Activated CD4-positive, alpha-beta T cell treated with anti-CD3 and anti-CD28 coated beads, Interleukin-2, amount 50 U/mL, for 1 hour (primary cell): ENCODE results near the gene PNISR.

ENCODE experiments used
- DNase-seq: peaks from one replicate; pipeline ENCODE4 v3.0.0-alpha.2; 2020

Gene PNISR

DNA sequence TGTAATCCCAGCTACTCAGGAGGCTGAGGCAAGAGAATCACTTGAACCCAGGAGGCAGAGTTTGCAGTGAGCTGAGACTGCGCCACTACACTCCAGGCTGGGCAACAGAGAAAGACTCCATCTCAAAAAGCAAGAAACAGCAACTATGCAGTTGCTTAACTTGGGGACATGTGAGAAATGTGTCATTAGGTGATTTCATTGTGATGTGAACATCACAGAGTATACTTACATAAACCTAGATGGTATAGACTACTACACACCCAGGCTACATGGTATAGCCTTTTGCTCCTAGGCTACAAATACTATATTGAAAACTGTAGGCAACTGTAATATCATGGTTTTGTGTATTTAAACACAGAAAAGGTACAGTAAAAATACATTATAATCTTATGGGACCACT is 27.8 kb downstream of the PNISR start:
- no peak for DNase-seq

DNA sequence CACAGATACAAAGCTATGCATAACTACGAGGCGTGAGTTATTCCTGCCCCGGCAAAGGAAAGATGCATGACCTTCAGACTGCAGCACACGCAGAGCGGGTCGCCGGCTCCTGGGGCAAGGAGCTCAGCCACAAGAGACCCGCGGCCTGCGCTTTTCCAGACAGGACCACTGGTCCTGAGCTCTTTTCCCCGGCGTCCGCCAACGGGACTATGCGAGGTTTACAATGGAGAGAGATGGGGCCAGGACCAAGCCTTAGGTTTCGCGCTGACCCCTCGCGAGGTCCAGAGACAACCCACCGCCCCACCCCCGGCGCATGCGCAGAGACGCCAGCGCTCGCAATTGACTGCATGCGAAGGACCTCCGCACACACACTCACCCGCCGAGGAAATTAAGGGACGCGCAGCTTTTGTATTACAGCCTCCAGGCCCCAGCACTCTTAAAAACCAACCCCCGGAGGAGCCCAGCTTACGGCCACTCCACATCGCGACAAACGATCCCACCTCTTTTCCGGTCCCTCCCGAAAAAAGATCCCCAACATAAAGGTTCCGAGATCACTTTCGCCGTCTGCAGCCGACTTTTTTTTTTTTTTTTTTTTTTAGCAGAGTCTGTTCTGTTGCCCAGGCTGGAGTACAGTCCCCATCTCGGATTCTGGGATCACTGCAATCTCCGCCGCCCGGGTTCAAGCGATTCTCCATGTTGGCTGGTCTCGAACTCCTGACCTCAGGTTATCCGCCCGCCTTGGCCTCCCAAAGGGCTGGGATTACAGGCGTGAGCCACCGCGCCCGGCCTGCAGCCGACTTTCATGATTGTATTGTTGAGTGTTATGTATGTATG is 31.2 kb downstream of the PNISR start, which contains the start of gene COQ3:
Gene COQ3 (minus strand): TSS at position 498 of the 834 bp plus-strand sequence. CDS start 16 bp downstream, at position 482.
- peak; percentile 54 for DNase-seq

DNA sequence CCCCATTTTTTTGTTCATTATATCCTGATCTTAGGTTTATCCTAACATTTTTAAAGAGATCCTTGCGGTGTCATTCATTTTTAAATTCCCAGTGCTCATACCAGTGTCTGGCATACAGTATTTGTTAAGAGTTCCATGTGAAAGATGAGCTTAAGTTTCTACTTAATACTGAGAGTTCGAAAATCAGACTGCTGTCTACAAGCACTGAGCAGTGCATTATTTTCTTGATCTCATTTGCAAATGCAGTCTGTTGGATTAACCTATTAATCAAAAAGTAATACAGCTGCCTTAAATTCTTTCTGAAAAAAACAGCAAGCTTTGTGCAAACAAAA is 31.8 kb downstream of the PNISR start:
- DNase-seq = no peak

DNA sequence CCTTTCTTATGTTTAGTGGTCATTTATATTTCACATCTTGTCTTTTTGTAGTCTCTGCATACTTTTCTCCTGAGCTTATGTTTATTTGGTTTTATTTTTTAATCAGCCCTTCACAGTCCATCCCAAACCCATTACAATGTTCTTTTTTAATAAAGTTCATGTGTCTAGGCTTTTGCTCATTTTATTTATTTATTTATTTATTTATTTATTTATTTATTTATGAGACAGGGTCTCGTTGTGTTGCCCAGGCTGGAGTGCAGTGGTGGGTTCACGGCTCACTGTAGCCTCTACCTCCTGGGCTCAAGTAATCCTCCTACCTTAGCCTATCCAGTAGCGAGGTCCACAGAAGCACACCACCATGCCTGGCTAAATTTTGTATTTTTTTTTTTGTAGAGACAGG is 34.2 kb downstream of the PNISR start:
- no peak for DNase-seq

DNA sequence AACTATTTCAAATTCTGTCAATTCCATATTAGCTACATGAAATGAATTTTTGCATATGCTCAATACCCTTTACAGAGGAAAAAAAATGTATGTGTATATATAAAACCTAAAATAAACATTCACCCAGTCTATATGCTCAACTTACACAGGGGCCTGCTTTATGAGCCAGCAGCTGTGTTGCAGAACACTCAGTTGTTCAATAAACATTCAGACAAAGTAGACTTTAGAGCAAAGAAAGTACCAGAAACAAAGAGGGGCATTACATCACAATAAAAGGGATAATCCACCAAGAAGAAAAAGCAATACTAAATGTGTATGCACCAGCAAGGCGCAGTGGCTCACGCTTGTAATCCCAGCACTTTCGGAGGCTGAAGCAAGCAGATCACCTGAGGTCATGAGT is 40.6 kb downstream of the PNISR start:
- no peak for DNase-seq

DNA sequence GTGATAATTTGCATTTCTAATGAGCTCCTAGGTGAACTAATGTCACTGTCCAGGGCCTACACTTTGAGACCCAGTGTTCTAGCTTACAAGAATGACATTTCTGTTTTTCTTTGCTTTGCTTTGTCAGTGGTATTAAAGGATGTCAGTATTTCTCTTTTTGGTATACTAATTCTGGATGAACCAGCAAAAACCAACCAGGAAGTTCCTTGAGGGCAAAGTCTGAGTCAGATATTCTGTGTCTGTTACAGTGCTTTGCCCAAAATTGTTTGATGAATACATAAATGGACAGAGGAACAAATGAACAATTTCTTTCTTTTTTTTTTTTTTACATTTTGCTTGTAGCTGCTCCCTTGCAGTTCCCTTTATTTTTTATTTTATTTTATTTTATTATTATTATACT is 46.5 kb downstream of the PNISR start:
- no peak for DNase-seq

DNA sequence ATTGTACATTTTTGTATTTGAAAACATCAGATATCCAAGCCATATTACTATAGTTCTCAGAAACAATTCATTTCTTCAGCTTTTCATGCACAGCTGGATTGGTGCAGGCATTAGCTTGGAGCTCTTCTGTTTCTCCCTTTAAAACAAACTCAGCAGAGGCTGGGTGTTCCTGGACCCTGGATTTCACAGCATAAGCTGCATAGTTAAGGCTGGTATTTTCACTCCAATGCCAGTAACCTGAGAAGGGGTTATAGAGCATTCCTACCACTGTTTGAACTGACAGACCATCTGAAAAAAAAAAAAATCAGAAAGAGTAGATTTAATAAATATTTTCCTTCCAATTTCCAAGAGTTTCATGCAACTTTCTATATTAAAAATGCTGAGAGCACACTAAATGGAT is 55.6 kb downstream of the PNISR start:
- no peak for DNase-seq

DNA sequence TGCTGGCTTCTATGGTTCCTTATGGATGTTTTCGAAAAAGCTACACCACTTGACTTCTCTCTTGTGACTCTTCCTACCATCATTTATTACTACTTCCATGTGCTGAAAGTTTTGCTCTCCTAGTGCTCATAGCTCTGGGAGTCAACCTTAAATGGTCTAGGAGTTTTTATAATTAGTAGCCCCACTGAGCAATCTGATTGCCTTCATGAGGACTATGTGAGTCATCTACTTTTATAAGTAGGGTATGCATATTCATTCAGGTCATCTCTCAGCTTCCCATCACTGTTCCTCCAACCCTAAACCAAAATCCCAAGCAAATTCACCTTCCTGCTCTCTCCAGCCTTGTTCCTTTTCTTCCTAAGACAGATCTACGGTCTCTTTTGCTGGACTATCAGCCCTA is 58.3 kb downstream of the PNISR start:
- no peak for DNase-seq

DNA sequence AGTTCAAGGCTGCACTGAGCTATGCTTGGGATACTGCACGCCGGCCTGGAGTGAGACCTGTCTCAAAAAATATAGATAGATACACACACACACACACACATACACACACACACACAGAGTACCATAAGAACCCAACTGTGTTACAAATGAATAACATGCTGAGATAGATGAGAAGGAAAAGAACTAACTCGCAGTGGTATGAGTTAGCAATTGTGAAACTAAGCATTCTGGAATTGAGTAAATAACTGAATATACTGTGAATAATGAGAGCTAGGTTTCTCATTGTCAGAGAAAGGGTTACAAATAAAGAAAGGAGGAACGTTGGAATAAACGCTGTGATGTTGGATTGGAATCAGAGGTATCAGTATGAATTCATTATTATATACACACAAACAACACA is 61.1 kb downstream of the PNISR start:
- no peak for DNase-seq

DNA sequence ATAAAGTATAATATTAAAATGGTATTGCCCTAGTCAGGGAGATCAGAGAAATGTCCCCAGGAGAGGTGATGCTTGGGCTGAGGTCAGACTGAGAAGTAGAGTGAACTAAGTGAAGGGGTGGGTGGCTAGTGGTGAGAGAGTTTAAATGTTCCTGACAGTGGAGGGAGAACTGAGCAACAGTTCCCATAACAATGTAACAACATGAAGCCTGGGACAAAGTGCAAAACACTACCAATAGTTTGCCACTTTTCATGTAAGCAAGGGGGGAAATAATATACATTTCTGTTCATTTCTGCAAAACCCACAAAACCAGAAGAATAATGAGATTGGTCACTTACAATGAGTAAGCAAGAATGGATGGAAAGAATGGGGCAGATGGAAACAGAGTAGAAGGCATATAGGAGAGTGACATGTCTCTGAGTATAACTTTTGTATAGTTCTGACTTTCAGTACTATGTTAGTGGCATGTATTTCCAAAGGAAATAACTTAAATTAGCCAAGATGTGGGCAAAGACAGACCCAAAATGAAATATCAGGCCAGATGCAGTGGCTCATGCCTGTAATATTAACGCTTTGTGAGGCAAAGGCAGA is 62.3 kb downstream of the PNISR start:
- DNase-seq = no peak

DNA sequence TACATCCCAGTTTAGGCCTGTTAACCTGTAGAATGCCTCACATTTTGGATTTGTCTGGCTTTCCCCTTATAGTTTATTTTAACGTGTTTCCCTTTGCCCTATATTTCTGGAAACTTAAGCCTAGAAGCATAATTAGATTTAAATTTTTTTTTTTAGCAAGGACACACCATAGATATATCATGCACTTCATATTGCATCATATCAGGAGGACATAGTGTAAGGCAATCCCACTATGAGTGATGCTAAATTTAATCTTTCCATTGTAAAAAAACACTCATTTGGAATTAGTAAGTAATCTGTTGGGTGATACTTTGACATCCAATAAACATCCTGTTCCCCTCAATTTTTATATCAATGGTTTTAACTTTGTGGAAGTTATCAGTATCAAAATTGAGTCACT is 65.3 kb downstream of the PNISR start:
- no peak for DNase-seq

DNA sequence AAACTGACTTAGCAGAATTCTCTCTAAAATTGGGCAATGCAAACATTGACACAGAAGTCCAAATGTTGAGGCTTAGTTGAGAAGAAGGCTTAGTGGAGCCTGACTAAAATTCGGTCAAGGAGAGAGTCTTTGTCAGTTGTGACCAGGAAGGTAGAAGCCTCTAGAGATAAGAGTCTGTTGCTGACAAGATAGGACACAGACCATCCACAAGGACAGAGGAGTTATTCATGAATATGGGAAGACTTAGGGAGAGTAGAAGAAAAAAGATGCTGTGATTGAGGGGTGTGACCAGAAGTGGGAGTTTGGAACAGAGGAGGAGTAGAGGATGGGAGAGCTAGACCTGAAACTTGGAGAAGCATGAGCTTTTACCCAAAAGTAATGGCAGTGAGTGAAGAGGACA is 68.5 kb downstream of the PNISR start:
- no peak for DNase-seq

DNA sequence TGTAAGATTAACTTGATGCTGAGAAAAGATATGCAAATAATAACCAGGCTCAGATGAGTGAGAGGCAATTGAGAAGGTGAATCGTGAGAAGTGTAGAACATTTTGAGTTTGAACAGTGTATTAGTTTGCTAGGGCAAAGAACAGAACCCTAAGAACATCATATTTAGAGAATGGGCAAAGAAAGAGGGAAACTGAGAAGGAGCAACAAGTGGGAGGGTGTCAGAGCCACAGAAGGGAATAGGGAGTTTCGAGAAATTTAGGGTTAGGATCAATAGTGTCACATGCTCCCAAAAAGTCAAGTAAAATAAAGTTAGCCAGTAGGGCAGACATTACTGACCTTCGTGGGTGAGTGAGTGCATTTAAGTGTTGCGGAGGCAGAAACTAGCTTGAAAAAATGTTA is 70.1 kb downstream of the PNISR start:
- DNase-seq = no peak

DNA sequence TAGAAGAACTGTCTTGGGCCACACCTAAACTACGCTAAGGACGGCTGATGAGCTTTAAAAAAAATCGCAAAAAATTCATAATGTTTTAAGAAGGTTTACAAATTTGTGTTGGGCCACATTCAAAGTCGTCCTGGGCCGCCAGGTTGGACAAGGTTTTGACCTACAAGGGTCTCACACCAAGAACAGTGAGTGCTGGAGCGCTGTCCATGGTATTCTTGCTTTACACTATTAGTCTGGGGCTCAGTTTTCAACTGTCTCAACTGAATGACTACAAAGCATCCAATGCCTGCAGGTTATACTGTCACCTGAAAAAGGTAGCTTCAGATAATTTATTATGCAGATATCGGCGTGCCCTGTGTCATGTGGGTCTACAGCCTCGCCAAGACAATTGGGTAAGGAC is 72.0 kb downstream of the PNISR start:
- no peak for DNase-seq

DNA sequence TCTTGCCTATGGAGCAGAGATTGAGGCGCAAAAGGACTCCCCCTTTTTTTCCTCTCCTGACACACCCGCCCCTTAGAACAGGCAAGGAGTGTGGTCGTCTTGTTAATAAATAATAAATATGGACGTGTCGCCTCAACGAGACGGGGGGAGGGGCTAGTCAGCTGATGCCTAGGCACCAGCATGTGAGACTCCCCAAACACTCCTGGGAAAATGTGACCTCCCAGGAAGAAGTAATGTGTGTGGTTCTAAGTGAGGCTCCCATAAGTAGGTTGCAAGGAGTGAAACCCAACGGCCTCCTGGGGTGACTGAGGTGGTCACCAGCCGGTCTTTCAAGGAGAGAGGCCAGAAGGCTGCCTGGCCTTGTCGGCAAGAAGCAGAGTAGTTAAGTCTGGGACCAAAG is 74.5 kb downstream of the PNISR start:
- no peak for DNase-seq

DNA sequence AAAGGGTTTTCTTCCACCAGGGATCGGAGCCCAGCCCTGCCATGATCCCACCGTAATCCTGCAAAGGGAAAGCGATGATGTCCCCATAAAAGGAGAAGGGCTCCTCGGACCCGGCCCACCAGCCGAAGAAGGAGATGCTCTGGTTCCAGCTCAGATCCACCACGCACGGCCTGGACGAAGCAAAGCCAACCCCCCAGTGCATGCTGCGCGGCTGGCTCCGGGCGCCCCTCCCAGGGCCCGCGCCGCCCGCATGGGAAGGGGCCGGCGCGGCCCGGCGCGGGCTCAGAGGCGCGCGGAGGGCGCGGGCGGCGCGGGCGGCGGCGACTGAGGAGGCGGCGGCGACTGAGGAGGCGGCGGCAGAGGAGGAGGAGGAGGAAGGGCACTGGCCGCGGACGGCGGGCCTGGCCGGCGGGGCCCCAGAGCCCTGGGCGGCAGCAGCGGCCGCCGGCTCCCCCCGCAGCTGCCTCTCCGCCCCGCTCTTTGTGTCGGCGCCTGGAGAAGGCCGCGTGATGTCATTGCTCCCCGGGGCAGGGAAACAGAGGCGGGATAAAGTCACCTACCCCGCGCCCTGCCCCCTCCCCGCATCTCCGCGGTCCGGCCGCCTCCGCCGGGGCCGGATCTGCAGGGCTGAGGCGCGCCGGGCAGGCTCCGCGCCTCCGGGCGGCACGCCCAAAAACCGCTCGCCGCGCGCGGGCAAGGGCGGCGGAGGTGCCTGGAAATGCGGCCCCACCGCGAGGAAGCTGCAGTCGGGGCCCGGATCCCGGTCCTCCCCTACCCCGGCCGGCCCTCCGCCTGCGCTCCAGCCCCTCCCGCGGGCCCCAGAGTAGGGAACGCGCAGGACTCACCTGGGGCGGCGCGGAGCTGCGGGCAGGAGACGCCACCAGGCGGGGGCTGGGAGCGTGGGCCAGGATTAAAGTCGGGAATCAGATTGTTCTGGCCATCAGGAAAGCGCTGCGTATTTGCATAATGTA is 75.7 kb downstream of the PNISR start, which contains the start of gene FAXC:
Gene FAXC (minus strand): TSS at position 504 of the 971 bp plus-strand sequence. CDS start 302 bp downstream, at position 202.
- DNase-seq = no peak

DNA sequence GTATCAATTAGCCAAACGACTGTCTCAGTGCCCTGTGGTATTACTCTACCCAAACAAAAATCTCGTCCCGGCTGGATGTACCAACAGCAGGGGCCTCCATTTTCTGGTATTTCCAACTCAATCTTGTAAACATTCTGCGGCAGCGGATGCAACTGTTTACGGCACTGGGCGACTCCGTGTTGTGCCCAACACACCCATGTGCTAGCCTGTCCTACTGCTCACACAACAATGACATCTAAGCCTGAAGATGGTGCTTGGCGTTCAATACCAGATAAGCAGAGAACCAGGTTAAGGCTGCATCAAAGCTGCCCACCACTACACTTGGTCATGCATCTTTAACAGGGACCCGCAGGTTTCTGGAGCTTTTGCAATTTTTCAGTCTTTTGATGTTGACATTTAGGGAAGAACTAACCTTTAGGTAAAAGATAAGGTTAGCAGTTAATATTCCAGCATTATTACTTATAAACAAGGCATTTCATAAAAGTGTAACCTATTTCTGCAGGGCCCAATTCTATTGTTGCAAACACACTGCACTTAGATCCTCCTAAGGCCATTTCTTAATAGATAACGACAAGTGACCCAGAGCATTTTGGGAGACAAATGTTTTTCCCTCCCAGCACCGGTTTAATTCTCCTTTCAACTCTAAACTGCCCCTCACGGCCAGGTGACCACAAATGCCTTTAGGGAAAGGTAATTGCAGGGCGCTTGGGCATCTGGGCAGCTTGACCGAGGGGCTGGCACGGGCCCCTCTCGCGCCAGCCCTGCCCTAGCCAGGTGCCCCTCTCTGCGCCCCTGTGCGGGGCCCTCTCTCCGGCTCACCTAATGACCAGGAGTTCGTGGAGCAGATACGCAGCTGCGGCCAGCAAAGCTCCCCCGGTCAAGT is 76.6 kb downstream of the PNISR start:
- DNase-seq = no peak
